D721Med (cell line): ENCODE measurements around the gene GIPR.

ENCODE experiments used
- DNase-seq: peaks from one replicate; pipeline ENCODE4 v3.0.0; 2011; ENCODE audit warnings: low spot score; ENCODE audit not compliant: insufficient read length
- FAIRE-seq: peaks from 2 replicates; lab custom pipeline; 2011; peaks lifted over from hg19 to GRCh38; lab: Jason Lieb, UNC
- TF ChIP-seq, protein P1 (sequence below): IDR thresholded peaks from 2 replicates; pipeline ENCODE4 v1.5.1; 2012; ENCODE audit warnings: mild to moderate bottlenecking, control low read depth; ENCODE audit not compliant: insufficient read depth; ENCODE audit errors: missing control alignments

Gene GIPR

GRCh38 chr19:45641274-45642105 is 26.5 kb upstream of the GIPR start:
- FAIRE-seq: no peak
- DNase-seq: no peak
- TF ChIP-seq, protein P1, sequence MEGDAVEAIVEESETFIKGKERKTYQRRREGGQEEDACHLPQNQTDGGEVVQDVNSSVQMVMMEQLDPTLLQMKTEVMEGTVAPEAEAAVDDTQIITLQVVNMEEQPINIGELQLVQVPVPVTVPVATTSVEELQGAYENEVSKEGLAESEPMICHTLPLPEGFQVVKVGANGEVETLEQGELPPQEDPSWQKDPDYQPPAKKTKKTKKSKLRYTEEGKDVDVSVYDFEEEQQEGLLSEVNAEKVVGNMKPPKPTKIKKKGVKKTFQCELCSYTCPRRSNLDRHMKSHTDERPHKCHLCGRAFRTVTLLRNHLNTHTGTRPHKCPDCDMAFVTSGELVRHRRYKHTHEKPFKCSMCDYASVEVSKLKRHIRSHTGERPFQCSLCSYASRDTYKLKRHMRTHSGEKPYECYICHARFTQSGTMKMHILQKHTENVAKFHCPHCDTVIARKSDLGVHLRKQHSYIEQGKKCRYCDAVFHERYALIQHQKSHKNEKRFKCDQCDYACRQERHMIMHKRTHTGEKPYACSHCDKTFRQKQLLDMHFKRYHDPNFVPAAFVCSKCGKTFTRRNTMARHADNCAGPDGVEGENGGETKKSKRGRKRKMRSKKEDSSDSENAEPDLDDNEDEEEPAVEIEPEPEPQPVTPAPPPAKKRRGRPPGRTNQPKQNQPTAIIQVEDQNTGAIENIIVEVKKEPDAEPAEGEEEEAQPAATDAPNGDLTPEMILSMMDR: no peak

DNA sequence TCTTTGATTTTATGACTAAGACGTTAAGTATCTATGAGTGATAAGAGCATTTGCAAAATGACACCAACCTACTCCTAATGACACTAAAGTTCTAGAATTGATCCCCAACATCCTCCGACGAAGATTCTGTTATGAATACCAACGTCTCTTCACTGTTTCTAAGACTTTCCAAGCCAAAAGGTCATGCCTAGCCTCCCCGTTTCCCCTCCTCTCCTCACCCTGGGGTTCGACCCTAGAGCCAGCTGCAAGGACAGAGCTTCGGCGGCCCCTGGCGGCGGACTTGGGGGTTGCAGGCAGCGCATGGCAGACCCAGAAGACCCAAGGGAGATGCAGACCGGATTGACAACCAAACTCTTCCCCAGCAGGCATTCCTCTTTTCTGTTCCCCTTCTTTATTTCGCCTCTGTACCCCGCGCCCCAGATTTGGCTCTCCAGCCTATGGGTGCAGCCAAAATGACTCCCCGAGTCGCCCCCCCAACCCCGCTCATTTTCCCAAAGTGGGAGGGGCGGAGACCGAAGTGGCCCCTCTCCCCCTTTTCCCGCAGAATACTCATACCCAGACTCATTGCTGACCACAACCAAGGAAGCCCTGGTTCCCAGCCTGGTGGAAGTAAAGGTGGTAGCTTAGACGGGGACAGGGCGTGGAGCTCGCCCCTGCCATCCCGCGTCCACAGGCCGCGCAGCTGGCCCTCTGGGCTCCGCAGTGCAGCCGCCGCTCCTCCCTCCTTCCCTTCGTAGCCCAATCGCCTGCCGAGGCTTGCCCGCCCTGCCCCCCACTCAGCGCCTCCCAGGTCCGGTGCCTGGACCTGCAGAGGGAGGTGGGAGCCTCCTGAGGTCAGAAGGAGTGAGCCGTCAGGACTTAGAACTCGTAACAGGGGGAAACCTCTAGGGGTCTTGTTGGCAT is 24.7 kb upstream of the GIPR start:
- DNase-seq (peak; percentile 88), FAIRE-seq (no peak)
- TF ChIP-seq, protein P1: peak; percentile 97

- TF ChIP-seq, protein P1: no peak
- FAIRE-seq (no peak), DNase-seq (no peak)
Observed at GRCh38 chr19:45643927-45644771, 23.9 kb upstream of the GIPR start.

DNA sequence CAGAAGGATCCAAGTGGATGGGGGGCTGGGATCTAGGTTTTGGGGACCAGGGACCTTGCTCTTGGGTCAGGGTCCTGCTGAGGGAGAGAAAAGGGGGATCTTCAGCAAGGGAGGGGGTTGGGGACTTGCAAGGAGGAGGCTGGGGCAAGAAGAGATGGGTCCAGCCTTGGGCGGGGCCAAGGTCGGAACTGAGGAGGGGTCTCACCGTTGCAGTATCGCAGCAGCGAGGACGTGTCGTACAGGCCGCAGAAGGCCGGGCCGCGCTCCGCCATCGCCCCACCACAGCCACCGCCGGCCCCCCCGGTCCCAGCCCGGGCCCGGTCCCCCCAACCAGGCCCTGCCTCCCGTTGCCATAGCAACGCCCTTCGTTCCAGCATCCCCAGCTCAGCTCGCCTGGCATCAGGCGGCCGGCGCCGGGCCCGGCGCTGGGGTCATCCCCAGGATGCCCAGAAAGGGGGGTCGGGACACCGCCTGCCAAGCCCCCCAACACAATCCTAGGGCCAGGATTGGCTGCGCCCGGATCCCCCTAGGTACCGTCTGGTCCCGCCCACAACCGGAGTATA is 22.9 kb upstream of the GIPR start:
- TF ChIP-seq, protein P1: no peak
- FAIRE-seq: no peak

DNA sequence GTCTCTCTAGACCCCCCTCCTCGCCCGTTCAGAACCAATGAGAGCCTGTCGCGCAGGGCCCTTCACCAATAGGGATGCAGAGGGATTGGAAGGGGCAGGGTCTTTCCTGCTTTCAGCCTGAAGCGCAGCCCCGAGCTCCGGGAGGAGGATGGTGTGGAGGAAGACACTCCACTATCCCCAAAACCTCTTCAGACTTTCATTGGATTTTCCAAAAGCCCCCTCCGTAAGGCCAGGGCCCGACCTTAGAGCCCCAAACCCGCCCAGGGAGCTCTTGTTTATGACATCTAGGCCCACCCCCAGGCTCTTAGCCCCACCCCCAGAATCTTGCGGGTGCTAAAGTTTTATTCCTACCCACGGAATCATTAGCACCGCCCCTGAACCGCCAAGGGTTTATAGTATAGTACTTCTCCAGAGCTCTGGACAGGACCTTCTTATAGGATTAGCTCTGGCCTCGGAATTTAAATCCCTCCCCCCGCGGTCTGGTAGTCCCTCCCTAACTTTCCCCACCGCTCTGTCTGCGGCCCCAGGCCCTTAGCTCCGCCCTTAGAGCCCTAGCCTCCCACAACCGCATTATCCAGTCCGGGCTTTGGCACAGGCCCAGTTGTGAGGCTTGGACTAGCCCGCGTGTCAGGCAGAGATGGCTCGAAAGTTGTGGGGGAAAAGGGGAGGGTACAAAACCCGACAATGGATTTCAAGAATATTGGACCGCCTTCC is 22.2 kb upstream of the GIPR start:
- DNase-seq (peak; percentile 80), FAIRE-seq (no peak)
- TF ChIP-seq, protein P1: no peak

More for the DNA sequence above, 22.9 kb upstream of the GIPR start:
- no peak for DNase-seq

DNA sequence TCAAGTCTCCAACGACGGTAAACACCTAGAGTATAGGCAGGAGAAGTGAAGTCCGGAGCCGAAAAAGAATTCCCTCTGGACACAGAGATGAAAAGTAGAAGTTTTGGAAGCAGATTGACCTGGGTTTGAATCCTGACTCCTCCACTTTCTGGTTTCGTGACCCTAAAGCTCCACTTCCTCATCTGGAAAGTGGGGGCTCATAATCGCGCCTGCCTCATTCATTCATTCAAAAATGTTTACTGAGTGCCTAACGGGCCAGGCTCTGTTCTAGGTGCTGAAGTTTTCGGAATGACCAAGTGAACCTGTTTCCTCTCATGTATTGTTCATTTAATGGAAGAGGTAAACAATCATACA is 21.7 kb upstream of the GIPR start:
- no peak for DNase-seq
- FAIRE-seq: no peak
- TF ChIP-seq, protein P1: no peak
